Activated CD8-positive, alpha-beta memory T cell treated with anti-CD3 and anti-CD28 coated beads for 4 hours (primary cell): Measurements from ENCODE around the gene CHDH.

Experiments used
- DNase-seq, 2 donors: peaks; one replicate each; pipeline ENCODE4 v3.0.0-alpha.2; 2020; ENCODE audit warnings: low read depth in 2 of 2

CHDH gene

DNA sequence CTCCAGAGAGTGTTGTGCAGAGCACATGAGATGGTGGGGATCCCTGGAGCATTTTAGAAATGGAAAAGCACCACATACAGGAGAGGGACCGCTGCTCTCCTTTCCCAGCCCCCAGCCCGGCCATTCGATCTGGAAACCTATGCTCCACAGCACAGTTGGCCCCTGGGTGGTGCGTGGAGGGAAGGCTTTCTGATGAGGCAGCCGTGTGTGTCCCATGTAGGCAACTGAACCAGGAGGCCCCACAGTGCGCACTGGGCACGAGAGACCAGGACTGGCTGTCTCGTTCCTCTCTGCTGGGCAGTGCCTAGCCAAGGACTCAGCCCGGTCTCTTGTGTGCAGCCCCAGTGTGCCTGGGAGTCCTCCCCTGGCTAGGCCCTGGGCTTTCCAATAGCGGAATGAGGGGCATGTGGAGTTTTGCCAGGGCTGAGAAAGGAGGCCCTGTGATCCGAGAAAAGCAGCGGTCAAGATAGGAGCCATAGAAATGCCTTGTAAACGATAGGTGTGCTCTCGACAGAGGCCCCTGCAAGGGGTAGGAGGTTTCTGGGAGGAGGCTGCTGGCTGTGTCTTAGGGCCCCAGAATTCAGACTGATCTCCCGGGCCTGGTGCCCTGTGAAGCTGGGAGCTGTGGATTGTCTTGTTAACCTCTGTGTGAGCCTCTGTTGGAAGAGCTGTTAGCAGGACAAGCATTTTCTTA lies 39.0 kb downstream of the CHDH start:
- no peak for DNase-seq

DNA sequence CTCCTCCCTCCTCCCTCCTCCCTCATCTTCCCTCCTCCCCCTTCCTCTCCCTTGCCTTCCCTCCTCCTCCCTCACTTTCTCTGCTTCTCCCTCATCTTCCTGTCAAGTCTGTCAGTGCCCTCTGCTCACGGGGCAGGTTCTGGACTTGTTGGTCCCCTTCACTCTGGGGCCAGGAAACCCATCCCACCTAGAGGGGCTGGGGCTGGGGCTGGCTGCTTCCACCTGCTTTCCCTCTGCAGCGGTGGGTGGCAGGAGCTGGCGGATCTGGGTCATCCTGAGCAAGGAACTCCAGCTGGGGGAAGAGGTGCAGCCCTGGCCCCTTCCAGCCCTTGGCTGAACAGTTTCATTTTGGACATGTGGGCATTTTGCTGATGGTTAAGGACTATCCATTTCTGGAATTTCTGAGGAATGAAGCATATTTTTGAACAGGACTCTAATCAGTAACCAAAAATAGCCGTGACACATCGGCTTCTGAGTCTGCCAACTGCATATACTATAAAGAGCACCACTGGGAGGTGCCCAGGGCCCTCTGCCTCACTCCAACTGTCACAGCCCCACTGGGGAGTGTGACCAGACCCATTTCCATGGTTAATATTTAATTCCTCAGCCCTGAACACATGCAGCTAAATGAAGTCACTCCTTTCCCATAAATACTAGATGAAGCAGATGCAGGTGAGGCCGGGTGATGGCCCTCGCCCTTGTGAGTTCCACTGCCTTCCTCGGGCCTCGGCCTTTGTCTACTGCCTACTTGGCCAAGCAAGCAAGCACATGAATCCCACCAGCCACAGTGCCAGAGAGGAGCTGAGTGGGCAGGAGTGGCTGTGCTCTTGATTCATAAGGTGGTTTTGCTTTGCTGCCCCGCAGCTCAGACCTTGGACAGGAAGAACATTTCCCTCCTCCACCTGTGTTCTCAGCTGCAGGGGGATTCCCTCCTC lies 39.8 kb downstream of the CHDH start:
- no peak for DNase-seq

DNA sequence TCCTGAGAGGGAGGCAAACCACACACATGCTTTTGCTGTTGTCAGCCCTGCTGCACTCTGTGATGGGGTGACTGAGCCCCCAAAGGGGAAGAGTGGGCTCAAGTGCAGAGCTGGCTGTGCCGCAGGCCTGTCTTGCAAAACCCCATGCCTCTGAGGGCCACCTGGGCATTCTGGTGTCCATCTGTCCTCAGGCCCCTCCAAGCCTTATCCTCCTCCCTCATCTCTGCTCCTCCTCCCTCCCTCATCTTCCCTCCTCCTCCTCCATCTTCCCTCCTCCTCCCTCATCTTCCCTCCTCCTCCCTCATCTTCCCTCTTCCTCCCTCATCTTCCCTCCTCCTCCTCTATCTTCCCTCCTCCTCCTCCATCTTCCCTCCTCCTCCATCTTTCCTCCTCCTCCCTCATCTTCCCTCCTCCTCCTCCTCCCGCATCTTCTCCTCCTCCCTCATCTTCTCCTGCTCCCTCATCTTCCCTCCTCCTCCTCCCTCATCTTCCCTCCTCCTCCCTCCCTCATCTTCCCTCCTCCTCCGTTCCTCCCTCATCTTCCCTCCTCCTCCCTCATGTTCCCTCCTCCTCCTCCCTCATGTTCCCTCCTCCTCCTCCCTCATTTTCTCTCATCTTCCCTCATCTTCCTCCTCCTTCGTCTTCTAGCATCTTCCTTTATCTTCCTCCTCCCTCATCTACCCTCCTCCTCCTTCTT lies 40.6 kb downstream of the CHDH start:
- DNase-seq, result no peak

DNA sequence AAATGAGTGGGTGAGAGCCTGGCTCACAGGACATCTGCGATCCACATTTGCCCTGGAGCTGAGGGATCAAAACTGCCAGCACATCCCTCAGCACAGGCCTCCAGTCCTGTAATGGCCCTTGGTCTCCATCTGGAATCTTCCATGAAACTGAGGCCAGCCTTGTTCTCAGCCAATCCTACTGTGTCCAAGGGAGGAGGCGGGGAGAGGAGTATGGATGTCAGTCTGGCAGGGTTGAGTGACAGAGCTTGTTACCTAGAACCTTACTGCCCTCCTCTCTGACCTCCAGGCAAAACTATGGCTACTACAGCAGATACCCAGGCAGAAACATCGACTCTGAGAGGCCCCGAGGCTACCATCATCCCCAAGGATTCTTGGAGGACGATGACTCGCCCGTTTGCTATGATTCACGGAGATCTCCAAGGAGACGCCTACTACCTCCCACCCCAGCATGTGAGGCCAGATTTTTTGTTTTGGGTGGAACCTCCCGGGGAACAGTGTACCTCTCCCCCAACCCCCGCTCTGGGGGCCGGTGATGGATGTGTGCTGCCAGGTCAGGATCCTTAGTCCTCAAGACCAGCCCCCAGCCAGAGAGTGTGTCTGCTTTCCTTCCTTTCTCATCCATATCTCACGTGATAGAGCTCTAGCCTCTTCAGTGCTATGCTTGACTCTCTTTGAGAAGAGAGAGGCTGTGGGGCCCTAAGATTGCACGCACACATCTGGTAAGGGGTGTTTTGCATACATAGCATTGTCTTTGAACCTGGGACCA lies 41.3 kb downstream of the CHDH start:
- DNase-seq, result no peak

DNA sequence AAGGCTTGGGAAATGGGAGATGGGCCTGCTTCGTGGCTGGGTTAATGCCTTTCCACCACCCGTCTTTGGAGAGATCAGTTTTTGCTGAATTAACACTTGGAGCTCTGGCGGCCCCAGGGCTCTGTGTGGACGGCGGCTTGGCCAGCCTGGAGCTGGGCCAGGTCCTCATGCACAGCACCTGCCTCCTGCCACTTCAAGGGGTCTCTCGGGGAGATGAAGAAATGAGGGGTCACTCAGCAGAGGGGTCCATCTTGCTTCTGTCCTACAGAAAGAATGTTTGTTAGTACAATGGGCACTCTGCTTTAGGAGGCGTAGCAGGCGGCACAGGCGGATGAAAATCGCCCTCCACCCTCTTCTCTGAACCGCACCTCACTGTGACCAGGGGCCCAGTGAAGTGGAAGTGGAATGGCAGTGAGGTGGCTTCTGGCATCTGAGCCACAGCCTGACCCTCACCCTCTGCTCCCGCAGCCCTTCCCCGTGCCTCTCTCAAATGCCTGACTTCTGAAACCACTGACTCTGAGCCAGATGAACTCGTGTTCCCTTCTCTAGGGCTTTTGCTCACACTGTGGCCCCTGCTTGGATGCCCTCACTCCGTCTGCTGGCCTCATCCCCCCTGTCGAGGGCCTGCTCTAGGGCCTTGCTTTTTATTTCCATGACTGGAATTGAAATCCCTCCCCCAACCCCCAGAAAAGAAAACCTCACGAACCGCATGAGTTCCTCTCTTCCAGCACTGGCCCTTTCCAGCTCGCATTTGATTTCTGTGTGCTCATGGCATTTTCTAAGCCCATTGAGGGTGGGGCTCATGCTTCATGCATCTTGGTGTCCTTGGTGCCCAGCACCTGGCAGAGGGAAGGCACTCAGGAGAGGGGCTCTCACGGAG lies 42.2 kb downstream of the CHDH start:
- no peak for DNase-seq

DNA sequence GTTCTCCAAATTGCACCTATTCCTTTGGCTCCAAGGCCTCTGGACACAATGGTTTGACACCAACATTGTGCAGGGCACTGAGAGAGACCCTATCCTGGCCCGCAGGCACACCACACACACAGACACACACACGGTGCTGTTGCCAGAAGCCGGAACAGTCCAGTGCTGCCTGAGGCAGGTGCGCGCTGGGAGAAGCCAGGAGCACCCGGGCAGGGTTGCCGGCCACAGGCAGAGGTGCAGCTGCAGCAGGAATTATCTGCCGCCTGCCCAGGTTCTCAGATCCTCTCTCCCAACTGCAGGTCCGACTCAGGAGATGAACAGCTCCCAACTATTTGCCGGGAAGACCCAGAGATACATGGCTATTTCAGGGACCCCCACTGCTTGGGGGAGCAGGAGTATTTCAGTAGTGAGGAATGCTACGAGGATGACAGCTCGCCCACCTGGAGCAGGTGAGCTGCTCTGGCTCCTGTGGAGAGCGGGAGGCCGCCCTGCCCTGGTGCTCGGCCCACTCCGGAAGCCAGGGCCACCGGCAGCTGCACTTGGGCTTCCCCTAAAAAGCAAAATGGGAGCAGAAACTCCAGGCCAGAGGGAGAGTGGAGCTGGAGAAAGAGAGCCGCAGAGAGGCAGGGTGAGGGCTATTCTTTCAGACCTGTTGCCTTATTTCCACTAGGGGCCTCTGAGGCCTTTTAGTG lies 42.9 kb downstream of the CHDH start:
- DNase-seq, result no peak

DNA sequence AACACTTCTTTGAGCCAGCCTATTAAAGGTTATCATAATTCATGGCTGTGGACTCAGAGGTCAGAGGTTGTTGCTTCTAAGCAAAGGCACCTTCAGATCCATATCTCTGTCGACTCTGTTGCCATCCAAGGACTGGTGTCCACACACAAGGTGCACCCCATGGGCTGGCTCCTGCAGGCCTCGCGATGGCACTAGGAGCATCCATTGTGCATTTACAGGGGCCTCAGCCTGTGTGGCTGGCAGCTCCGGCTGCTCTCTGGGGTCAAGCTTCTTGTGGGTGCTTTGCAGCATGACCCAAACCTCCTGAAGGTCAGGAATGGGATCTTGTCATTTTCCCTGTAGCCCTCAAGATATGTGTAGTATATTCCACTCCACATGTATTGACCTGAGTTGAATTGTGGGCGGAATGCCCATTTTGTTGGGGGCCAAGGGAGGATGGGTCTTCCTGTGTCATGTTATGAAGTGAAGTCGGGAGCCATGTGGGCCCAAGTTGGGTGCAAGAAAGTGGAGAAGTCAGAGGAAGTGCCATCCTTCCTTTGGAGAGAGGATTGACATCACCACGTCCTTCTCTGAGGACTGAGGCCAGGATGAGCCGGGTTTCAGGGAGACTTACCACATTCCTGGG lies 43.9 kb downstream of the CHDH start:
- no peak for DNase-seq

DNA sequence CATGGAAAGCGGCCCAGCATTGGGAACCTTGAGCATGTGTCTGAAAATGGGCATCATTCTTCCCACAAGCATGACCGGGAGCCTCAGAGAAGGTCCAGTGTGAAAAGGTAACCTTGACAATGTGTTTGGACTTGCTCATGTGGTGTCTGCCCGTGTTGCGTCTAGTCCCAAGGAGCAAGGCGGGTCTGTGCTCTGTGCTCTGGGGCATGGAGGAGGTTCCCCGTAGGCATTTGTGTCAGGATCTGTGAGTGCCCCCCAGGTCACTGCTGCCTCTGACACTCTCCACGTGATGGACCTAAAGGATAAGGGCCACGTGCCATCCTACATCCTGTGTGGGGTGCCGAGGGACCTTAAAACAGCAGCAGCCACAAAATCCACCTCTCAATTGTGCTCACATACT lies 44.9 kb downstream of the CHDH start:
- DNase-seq, result no peak

DNA sequence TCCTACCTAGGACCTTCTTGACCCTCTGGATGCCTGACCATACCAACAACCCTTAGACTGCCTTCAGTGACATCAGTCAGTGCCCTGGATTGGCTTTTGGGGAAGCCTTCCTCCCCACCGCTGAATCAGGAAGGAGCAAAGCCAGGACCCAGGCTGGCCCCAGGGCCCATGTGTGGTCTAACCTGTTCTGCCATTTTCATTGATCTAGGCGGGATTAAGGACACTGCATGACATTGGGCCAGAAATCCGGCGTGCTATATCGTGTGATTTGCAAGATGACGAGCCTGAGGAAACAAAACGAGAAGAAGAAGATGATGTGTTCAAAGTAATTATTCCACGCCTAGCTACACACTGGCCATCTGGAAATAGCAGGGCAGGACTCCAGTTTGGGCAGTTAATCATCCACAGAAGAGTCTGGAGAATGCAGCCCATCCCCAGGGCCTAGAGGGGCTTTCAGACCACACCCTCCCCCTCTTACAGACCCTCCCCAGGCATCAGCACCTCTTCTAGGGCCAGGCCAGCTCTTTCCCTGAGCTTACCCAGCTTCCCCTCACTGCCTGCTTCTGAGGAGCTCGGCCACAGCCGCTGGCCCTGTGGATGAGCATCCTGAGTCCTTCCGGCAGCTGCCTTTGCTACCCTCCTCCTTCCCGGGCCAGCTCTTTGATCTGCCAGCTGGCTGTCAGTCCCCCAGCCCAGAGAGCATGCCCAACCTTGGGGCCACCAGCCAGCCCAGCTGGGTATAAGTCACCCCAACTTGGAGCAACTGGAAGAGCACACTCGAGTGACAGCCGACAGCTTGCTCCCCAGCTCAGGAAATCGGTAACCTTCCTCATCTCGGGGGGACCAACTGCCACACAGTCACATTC lies 45.9 kb downstream of the CHDH start:
- DNase-seq, result no peak

DNA sequence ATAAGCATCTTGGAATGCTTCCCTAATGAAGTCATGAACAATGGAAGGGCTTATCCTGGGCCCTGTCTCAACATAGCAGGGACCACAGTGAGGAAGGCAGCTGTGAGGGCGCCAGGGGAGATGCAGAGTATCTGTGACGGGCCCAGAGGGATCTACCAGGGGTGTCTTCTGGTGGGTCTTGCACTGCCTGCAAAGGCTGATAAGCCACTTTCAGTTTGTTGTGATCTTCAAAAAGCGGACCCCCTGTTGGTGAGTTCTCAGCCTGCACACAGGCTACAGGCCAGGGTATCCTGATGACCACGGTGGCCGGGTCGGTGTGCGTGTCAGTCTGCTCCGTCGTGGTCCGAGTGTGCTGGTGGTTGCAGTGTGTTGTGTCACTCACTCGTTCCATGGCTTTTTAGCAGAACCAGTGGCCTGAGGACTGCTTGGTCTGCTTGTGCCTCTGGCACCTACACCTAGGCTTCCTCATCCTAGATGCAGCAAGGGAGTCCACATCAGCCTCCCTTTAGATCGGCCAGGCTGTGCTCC lies 46.8 kb downstream of the CHDH start:
- no peak for DNase-seq

DNA sequence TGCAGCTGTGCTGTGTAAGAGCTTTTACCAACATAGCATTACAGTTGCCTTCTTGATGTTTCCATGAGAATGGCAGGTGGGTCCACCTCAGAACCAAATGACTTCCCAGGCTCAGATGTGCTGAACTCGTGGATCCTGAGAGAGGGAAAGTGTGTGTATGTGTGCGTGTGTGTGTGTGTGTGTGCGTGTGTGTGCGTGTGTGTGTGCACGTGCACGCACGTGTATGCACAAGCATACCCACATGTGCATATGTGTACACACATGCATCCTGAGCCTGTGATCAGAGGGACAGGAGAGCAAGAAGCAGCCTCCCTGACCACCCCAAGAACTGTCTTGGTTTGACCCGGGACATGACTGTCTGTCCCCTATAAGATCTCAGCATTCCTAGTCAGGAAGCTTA lies 48.1 kb downstream of the CHDH start:
- no peak for DNase-seq

DNA sequence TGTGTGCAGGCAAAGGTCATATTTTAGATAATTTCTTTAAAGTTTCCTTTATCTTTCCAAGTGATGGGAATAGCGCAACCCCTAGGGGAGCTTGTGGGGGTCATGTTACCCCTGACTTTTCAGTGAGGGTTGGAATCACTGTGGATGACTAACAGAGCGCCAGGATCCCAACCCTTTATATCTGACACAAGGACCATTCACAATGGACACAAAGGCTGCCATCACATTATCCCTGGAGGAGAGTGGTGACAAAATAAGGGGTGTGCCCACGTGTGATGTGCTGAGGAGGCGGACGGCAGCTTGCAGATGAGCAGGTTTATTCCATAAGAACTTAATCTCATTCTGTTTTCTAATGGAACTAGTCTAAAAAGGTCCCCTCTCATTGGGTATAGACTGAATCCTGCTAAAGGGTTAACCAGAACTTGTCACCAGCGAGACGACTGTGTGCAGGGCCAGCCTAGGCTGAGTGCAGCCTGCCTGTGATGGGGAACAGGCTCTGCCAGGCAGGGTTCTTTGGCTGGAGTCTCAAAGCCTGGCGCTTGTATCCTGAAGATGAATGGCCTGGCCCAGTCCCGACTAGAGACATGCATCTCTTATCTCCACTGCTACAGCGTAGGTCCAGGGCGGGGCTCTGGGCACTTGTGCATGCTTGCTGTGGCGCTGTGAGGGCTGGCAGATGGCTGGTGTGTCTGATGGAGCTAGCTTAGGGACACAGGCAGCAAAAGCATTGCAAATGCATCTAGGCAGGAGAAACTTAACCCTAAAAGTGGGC lies 50.2 kb downstream of the CHDH start:
- no peak for DNase-seq

DNA sequence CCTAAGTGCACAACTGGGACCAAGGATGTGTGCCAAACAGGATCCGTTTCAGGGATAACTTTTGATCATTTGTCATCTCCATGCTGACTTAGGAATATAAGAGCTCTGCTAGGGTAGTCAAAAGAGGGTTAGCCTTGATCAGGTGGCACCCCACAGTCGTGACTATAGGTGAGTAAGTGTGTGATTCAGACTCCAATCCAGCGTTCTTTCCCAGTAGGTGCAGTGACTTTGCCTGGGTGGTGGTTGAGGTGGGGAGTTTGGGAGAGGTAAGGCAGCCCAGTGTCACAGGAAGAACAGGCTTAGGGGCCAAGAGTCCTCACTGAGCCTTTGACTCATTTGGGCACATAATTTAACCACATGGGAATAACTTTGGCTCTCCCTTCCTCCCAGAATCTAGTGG lies 51.0 kb downstream of the CHDH start:
- no peak for DNase-seq

DNA sequence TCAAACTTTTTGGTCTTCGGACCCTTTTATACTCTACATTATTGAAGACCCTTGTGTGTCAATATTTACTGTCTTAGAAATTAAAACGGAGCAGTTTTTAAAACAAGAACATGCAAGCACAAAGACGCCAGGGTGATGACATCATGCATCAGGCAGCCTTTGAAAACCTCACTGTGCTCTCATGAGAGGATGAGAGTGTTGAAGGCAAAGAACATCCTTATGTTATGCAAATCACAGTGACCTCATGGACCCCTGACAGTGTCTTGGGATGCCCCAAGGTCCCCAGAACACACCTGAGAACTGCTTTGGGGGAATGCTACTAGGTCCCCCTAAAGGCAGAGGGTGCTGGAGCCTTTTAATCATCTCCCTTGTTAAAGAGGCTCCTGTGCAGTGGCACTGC lies 51.6 kb downstream of the CHDH start:
- no peak for DNase-seq

DNA sequence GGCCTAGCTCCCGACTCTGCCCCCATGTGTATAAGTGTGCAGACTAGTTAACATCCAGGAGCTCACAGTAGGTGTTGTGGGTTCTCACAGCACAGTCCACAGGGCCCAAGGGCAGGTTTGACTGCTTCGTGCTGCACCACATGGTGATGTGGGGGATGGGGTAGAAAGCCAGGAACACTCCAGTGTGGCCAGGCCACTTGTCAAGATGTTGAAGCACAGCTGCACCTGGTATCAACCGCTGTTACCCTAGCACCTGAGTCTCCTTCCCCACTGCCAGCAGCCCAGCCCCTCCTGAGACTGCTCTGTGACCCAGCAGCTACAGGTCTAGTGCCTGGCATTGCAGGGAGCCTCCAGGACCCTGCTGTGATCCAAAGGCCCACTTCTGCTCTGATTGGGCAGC lies 53.4 kb downstream of the CHDH start:
- no peak for DNase-seq

DNA sequence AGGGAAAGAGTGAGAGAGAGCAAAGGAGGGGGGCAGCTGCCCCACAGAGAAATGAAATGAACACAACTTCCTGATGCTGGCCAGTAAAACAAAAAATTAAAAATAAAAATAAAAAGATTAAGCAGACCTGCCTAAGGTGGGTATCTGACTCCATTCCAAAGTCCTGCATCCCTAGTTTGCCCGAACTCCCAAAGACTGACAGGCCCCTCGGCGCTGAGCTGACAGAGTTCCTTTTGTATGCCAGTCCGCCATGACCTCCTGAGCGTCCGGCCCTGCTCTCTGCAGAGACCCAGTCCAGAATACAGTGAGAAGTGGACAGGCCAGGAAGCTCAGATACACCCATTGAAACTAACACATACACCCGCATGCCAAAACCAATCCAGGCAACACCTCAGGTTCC lies 54.9 kb downstream of the CHDH start:
- no peak for DNase-seq

DNA sequence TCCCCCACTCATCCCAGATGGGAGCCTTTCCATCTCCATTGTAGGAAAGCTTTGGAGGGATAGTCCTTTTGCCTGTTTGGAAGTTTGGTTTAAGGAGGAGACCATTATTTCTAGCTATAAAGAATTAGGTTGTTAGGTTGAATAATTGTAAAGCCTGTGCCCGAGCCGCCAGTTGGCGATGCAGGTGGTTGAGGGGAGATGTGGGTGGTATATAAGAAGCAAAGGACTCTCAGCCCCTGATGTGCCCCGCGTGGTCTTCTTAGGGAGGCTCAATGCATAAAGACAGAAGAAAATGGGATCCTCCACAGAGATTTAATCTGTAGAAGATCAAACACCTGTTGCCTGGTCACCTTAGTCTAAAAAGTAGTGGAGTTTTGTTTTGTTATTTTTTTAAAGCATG lies 55.7 kb downstream of the CHDH start:
- no peak for DNase-seq

DNA sequence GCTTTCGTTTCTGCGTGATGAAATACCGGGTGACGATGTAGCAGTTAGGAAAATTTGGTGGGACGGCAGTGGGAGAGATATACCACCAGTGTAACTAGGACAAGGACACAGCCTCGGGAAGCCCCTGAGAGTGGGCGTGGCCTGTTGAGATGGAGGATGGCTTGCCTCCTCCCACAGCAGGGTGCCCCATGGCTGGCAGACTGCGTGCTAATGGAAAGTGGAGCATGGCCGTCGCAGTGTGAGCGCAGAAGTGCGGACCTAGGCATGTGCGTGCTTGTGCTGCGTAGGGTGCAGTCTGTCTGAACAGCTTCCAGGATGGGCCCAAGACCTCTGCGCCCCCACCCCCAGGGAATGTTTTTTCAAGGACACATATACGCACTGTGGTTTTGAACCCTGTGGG lies 56.8 kb downstream of the CHDH start:
- DNase-seq, result no peak
